H9 (cell line): ENCODE data around the gene DBNL. TPM values are rescaled to one million over a fixed set of nuclear protein-coding genes. Genes with fewer than 3 reads are reported as not detected.
"Not testable (repeated sequence)": the region's sequence is repeated elsewhere in the genome, so short reads cannot be mapped to it uniquely, and the experiment has no call there.

Experiments used
- DNase-seq: peaks from one replicate; pipeline ENCODE4 v3.0.0-alpha.2; 2017
- H2AFZ ChIP-seq: one replicate; pipeline ENCODE4 v1.6.1; 2013; ENCODE audit warnings: mild to moderate bottlenecking, low read length, control low read depth, moderate library complexity
- H2AK5ac ChIP-seq: 2 replicates; pipeline ENCODE4 v1.6.1; 2013; ENCODE audit warnings: low read length, control low read depth, mixed read lengths; ENCODE audit not compliant: insufficient read length
- H2BK120ac ChIP-seq: one replicate; pipeline ENCODE4 v1.6.1; 2013; ENCODE audit warnings: low read depth, mild to moderate bottlenecking, low read length, control low read depth, inconsistent platforms; ENCODE audit not compliant: poor library complexity, severe bottlenecking
- H2BK12ac ChIP-seq: 2 replicates; pipeline ENCODE4 v1.6.1; 2013; ENCODE audit warnings: low read length, control low read depth, mixed read lengths, low read depth; ENCODE audit not compliant: insufficient read length
- H2BK15ac ChIP-seq: 2 replicates; pipeline ENCODE4 v1.6.1; 2013; ENCODE audit warnings: low read depth, low read length, control low read depth
- H2BK20ac ChIP-seq: one replicate; pipeline ENCODE4 v1.6.1; 2013; ENCODE audit warnings: low read depth, mild to moderate bottlenecking, low read length, control low read depth, inconsistent platforms; ENCODE audit not compliant: poor library complexity, severe bottlenecking
- H2BK5ac ChIP-seq: 2 replicates; pipeline ENCODE4 v1.6.1; 2013; ENCODE audit warnings: low read length, control low read depth, mixed read lengths; ENCODE audit not compliant: insufficient read length
- H3K14ac ChIP-seq: 2 replicates; pipeline ENCODE4 v1.6.1; 2013; ENCODE audit warnings: low read length, control low read depth; ENCODE audit not compliant: insufficient read depth
- H3K18ac ChIP-seq: 2 replicates; pipeline ENCODE4 v1.6.1; 2013; ENCODE audit warnings: low read depth, mild to moderate bottlenecking, mixed read lengths, low read length, control low read depth; ENCODE audit not compliant: insufficient read length
- H3K23ac ChIP-seq: 2 replicates; pipeline ENCODE4 v1.6.1; 2013; ENCODE audit warnings: low read length, control low read depth, mixed read lengths, low read depth; ENCODE audit not compliant: insufficient read length
- H3K23me2 ChIP-seq: 2 replicates; pipeline ENCODE4 v1.6.1; 2013; ENCODE audit warnings: low read depth, mild to moderate bottlenecking, mixed read lengths, low read length, control low read depth; ENCODE audit not compliant: insufficient read length, poor library complexity, severe bottlenecking
- H3K27ac ChIP-seq: 2 replicates; pipeline ENCODE4 v1.5.1; 2013; ENCODE audit warnings: low read length, control low read depth, mixed read lengths, low read depth; ENCODE audit not compliant: insufficient read length
- H3K27me3 ChIP-seq: 2 replicates; pipeline ENCODE4 v1.6.1; 2013; ENCODE audit warnings: low read length, control low read depth, inconsistent platforms; ENCODE audit not compliant: insufficient read depth
- H3K4ac ChIP-seq: 2 replicates; pipeline ENCODE4 v1.6.1; 2013; ENCODE audit warnings: low read depth, mild to moderate bottlenecking, control low read depth, inconsistent platforms, low read length, moderate library complexity
- H3K4me1 ChIP-seq: 2 replicates; pipeline ENCODE4 v1.6.1; 2013; ENCODE audit warnings: low read length, control low read depth, inconsistent platforms; ENCODE audit not compliant: insufficient read depth
- H3K4me2 ChIP-seq: 2 replicates; pipeline ENCODE4 v1.6.1; 2013; ENCODE audit warnings: low read length, control low read depth, mixed read lengths; ENCODE audit not compliant: insufficient read length, insufficient read depth
- H3K56ac ChIP-seq: 2 replicates; pipeline ENCODE4 v1.6.1; 2013; ENCODE audit warnings: low read depth, mild to moderate bottlenecking, mixed read lengths, low read length, control low read depth; ENCODE audit not compliant: insufficient read length
- H3K79me1 ChIP-seq: 2 replicates; pipeline ENCODE4 v1.6.1; 2013; ENCODE audit warnings: low read depth, mild to moderate bottlenecking, moderate library complexity, low read length, control low read depth, inconsistent platforms; ENCODE audit not compliant: insufficient read depth, poor library complexity, severe bottlenecking
- H3K79me2 ChIP-seq: 2 replicates; pipeline ENCODE4 v1.6.1; 2013; ENCODE audit warnings: low read length, control low read depth, inconsistent platforms; ENCODE audit not compliant: insufficient read depth
- H3K9ac ChIP-seq: 2 replicates; pipeline ENCODE4 v1.6.1; 2013; ENCODE audit warnings: low read length, control low read depth, mixed read lengths; ENCODE audit not compliant: insufficient read length; ENCODE audit errors: extremely low read depth
- H3K9me3 ChIP-seq: one replicate; pipeline ENCODE4 v1.6.1; 2013; ENCODE audit warnings: low read depth, low read length, inconsistent platforms; ENCODE audit not compliant: control insufficient read depth
- H3T11ph ChIP-seq: one replicate; pipeline ENCODE4 v1.6.1; 2013; ENCODE audit warnings: mild to moderate bottlenecking, low read length, control low read depth, inconsistent platforms
- H4K20me1 ChIP-seq: one replicate; pipeline ENCODE4 v1.6.1; 2013; ENCODE audit not compliant: control insufficient read depth, insufficient read length, insufficient read depth
- H4K5ac ChIP-seq: 2 replicates; pipeline ENCODE4 v1.6.1; 2013; ENCODE audit warnings: low read depth, mild to moderate bottlenecking, mixed read lengths, low read length, control low read depth; ENCODE audit not compliant: insufficient read length
- H4K8ac ChIP-seq: replicated peaks from 2 replicates; pipeline ENCODE4 v1.6.1; 2013; ENCODE audit warnings: low read length, control low read depth, mixed read lengths, low read depth; ENCODE audit not compliant: insufficient read length
- H4K91ac ChIP-seq: 2 replicates; pipeline ENCODE4 v1.6.1; 2013; ENCODE audit warnings: low read depth, mild to moderate bottlenecking, moderate library complexity, mixed read lengths, low read length, control low read depth; ENCODE audit not compliant: insufficient read length
- H3K27ac Mint-ChIP-seq, 3 experiments: 2 replicates in 2 of 3; 3 replicates in 1 of 3; pipeline ENCODE4 v1.8.0; 2020 to 2021; ENCODE audit warnings: mixed read lengths in 3 of 3, mild to moderate bottlenecking in 1 of 3, moderate library complexity in 1 of 3
- H3K27me3 Mint-ChIP-seq: 2 replicates; pipeline ENCODE4 v1.8.0; 2021; ENCODE audit warnings: low read depth, mild to moderate bottlenecking, moderate library complexity, mixed read lengths
- H3K36me3 Mint-ChIP-seq, 3 experiments: 2 replicates in 2 of 3; 3 replicates in 1 of 3; pipeline ENCODE4 v1.8.0; 2020 to 2021; ENCODE audit warnings: low read depth in 3 of 3, mixed read lengths in 3 of 3; ENCODE audit not compliant: insufficient read depth in 1 of 3
- H3K4me1 Mint-ChIP-seq, 2 experiments: 2 replicates each; pipeline ENCODE4 v1.8.0; 2020; ENCODE audit warnings: mixed read lengths in 2 of 2
- H3K4me3 Mint-ChIP-seq, 2 experiments: 2 replicates in 1 of 2; 3 replicates in 1 of 2; pipeline ENCODE4 v1.8.0; 2020 to 2021; ENCODE audit warnings: mild to moderate bottlenecking in 2 of 2, mixed read lengths in 2 of 2, moderate library complexity in 1 of 2
- H3K9me3 Mint-ChIP-seq, 2 experiments: 2 replicates in 1 of 2; 3 replicates in 1 of 2; pipeline ENCODE4 v1.8.0; 2020; ENCODE audit warnings: mild to moderate bottlenecking in 2 of 2, mixed read lengths in 2 of 2, moderate library complexity in 1 of 2
- CTCF ChIP-seq: fragments of 200-600 bp; sonication (generic); conservative IDR thresholded peaks from 3 replicates; pipeline ENCODE4 v1.8.0; 2021; ENCODE audit warnings: antibody characterized with exemption, mild to moderate bottlenecking
- WGBS: extraction: QIAGEN DNeasy Blood & Tissue Kit; methylation state at CpG from one replicate; pipeline ENCODE4 v1.1.7; 2013; ENCODE audit warnings: missing lambda C conversion rate, low lambda C conversion rate, mixed read lengths; ENCODE audit not compliant: insufficient read length; ENCODE audit errors: extremely low coverage; 5-methylcytosine and 5-hydroxymethylcytosine counted together
- total RNA-seq: library from RNA; stranded (reverse); gene quantifications from 2 replicates; pipeline ENCODE4 v1.2.1, GENCODE V29; 2021

Gene DBNL
- total RNA-seq, 1 experiment from 2014 or later, result 51.3 TPM

DNA sequence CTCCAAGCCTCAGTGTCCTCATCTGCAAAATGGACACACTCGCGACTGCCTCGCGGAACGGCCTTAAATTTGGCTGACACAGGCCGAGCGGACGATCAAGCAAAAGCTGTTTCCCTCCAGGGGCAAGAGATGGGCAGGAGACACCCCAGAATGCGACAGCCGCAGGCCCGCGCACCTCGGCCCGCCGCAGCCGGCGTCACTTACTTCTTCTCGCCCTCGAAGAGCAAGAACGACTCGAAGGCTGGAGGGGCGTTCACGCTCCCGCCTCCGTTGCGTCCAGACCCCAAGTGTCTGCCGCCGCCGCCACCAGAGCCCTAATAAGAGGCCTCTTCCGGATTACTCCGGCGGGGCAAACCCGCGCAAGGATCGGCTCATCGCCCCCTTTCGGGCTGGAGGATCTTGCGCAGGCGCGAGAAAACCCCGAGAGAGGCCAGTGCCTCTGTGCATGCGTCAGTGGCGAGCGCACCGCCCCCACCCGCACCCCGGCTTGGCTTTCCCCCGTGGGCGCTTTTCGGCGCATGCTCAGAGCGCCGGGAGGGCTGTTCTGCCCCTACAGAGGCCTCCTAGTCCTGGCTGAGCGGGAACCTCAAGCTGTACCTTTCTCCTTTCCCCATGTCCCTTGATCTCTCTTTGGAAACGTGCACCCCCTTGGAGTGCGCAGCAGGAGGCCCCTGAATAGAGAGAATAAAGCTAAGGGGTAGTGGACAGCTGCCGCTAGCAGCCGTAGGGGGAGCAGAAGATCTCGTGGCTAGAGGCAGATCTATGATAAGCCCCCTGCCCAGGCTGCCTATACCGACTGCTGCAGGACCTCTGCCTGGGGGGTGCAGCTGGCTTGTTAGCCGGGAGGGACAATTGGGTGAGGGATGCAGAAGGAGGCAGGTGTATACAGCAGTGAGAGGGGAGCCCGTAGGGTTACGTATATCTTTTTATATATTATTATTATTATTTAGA is 25.4 kb upstream of the DBNL start:
- not testable (repeated sequence) for H3K4ac ChIP-seq, H3K36me3 Mint-ChIP-seq, H3K14ac ChIP-seq, H2BK120ac ChIP-seq, H3K23ac ChIP-seq, H3K27me3 ChIP-seq, H2BK15ac ChIP-seq, H3K9me3 Mint-ChIP-seq, H3K18ac ChIP-seq, H2AK5ac ChIP-seq, H3K56ac ChIP-seq, H4K8ac ChIP-seq, H4K91ac ChIP-seq, H2BK12ac ChIP-seq, H2BK5ac ChIP-seq, H3K4me1 Mint-ChIP-seq, H3K27ac ChIP-seq, H3K23me2 ChIP-seq, H3K4me1 ChIP-seq, H4K20me1 ChIP-seq, H3K79me2 ChIP-seq, H3K9me3 ChIP-seq, H3K79me1 ChIP-seq, H4K5ac ChIP-seq, H2BK20ac ChIP-seq, H3T11ph ChIP-seq, H3K27me3 Mint-ChIP-seq, H2AFZ ChIP-seq
- peak; percentile 96 for DNase-seq
- H3K9ac ChIP-seq, result peak overlapping the region; percentile 79
- H3K4me2 ChIP-seq, result peak overlapping the region; percentile 65
- Mint-ChIP-seq H3K27ac (peak overlapping the region in 2 of 3 experiments; percentile 70 to 85; a peak in 3 of 7 replicates), H3K4me3 (peak overlapping the region; percentile 86 to 91)
- TF ChIP-seq CTCF, result peak; percentile 85
- no CpG with 5 or more reads among the region's 63 CpGs for WGBS

- not testable (repeated sequence) for H3K14ac ChIP-seq, H3K23me2 ChIP-seq, H4K20me1 ChIP-seq, H4K8ac ChIP-seq, H3K4me3 Mint-ChIP-seq, H2BK120ac ChIP-seq, H3K27ac ChIP-seq, H3K56ac ChIP-seq, H3K79me2 ChIP-seq, H3K27ac Mint-ChIP-seq, H3T11ph ChIP-seq, H3K18ac ChIP-seq, H2BK12ac ChIP-seq, H2BK20ac ChIP-seq, H3K23ac ChIP-seq, H3K36me3 Mint-ChIP-seq, H2AFZ ChIP-seq, H3K9ac ChIP-seq, H4K5ac ChIP-seq, H3K4me1 ChIP-seq, H2BK5ac ChIP-seq, H4K91ac ChIP-seq, H3K4ac ChIP-seq, H3K27me3 Mint-ChIP-seq, DNase-seq, H3K27me3 ChIP-seq, H3K9me3 ChIP-seq, H3K4me2 ChIP-seq, H3K79me1 ChIP-seq, H2AK5ac ChIP-seq, H2BK15ac ChIP-seq, H3K9me3 Mint-ChIP-seq, H3K4me1 Mint-ChIP-seq
- WGBS, result no CpG with 5 or more reads among the region's 6 CpGs
Observed at GRCh38 chr7:44019825-44020224, 24.7 kb upstream of the DBNL start.
